ENCODE data around the gene BANF1.

GRCh38 chr11:66011785-66012303, 9.5 kb downstream of the BANF1 start, which contains the start of gene CST6:
- TF ChIP-seq CTCF (optimal IDR thresholded peaks at IDR 0.05 in 1 of 3, IDR thresholded peaks at IDR 0.05 in 1 of 3, conservative IDR thresholded peaks at IDR 0.05 in 1 of 3; ENCODE audit: extremely low read depth in 1 of 3, insufficient read depth in 2 of 3, low read length in 3 of 3) (no peak), EZH2 (IDR thresholded peaks at IDR 0.05; ENCODE audit: low read length) (peak; percentile 47)

Data from keratinocyte (primary cell).